ENCODE data around the gene RAB11FIP3. TPM values are rescaled to one million over a fixed set of nuclear protein-coding genes. Genes with fewer than 3 reads are reported as not detected.

RAB11FIP3 gene
- total and polyA plus RNA-seq, 10 of the 15 experiments (the other 5 are each of a cell fraction or from before 2014, with no cell fraction given), result 1.2 to 27.3 (median 7.7) TPM

- TF ChIP-seq POLR2AphosphoS2 (IDR thresholded peaks at IDR 0.05; ENCODE audit: low read depth, low read length) (no peak), CREB1 (IDR thresholded peaks at IDR 0.05; ENCODE audit: low read depth) (no peak), POU2F2 (IDR thresholded peaks at IDR 0.05; ENCODE audit: borderline replicate concordance, low read depth, low read length) (no peak), TCF3 (IDR thresholded peaks at IDR 0.05; ENCODE audit: borderline replicate concordance, insufficient read depth, low read depth, low read length) (no peak), PML (IDR thresholded peaks at IDR 0.05; ENCODE audit: low read length) (no peak), POLR2AphosphoS5 (IDR thresholded peaks at IDR 0.05; ENCODE audit: low read length) (no peak)
- TF ChIP-seq, protein P1, sequence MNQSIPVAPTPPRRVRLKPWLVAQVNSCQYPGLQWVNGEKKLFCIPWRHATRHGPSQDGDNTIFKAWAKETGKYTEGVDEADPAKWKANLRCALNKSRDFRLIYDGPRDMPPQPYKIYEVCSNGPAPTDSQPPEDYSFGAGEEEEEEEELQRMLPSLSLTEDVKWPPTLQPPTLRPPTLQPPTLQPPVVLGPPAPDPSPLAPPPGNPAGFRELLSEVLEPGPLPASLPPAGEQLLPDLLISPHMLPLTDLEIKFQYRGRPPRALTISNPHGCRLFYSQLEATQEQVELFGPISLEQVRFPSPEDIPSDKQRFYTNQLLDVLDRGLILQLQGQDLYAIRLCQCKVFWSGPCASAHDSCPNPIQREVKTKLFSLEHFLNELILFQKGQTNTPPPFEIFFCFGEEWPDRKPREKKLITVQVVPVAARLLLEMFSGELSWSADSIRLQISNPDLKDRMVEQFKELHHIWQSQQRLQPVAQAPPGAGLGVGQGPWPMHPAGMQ (IDR thresholded peaks at IDR 0.05; ENCODE audit: borderline replicate concordance), result no peak
Measured at GRCh38 chr16:399340-400019, 26.0 kb upstream of the RAB11FIP3 start (continued).

- Histone ChIP-seq H2AFZ (ENCODE audit: control insufficient read depth, low read depth, low read length) (no peak overlapping the region), H3K4me2 (ENCODE audit: control insufficient read depth, insufficient read depth) (peak overlapping the region; percentile 73), H3K4me3 (peak overlapping the region; percentile 97), H3K27ac (ENCODE audit: control insufficient read depth, insufficient read depth) (peak overlapping the region; percentile 73; the same call in 1 of the 2 replicates), H3K4me1 (ENCODE audit: control insufficient read depth, insufficient read depth, low read length) (peaks cover 11% of the 10 kb centered on the region; the same call in 1 of the 2 replicates), H3K9ac (ENCODE audit: control insufficient read depth, insufficient read depth, low read length) (peak overlapping the region; percentile 88; the same call in 1 of the 2 replicates), H3K27me3 (replicated peaks in 1 of 2; ENCODE audit: control insufficient read depth in 2 of 2, insufficient read depth in 2 of 2, low read length in 1 of 2) (no peaks in the 10 kb centered on the region), H3K36me3 (ENCODE audit: control insufficient read depth in 2 of 2, insufficient read depth in 2 of 2, low read length in 1 of 2) (no peaks in the 10 kb centered on the region), H3K79me2 (ENCODE audit: control insufficient read depth, insufficient read depth, low read length) (peaks cover 2% of the 10 kb centered on the region; the same call in 1 of the 2 replicates), H3K9me3 (replicated peaks; ENCODE audit: control insufficient read depth, insufficient read depth, low read length) (no peaks in the 10 kb centered on the region), H4K20me1 (ENCODE audit: control insufficient read depth, insufficient read depth) (no peaks in the 10 kb centered on the region)
- 67% methylated on average over 10 of the region's 10 CpGs for WGBS (ENCODE audit: insufficient coverage, insufficient replicate concordance, low lambda C conversion rate, missing lambda C conversion rate)
- CTCF ChIA-PET, result interaction anchor here (1.0 kb wide), 1 partner anchor 8 kb away, joined by 3 read pairs; no protein-coding TSS in a partner anchor
- DNase-seq (ENCODE audit: low read depth, low spot score) (no peak), FAIRE-seq (no peak), ATAC-seq (no peak)
- BruUV-seq (replicated peaks), result TSS peak; percentile 44
- RAD21 ChIA-PET (ENCODE audit: unreplicated experiment), result no interaction called here
- intact Hi-C loops (cut with micrococcal nuclease; ENCODE audit: unreplicated experiment) (no loop called here), in situ Hi-C loops (cut with MboI) (no loop called here)
- POLR2A ChIA-PET, result interaction anchor here (0.6 to 2.5 kb wide), 3 partner anchors 17 to 126 kb away, joined by 3 to 9 read pairs (median 4); no protein-coding TSS in a partner anchor
- SMC1A ChIA-PET (ENCODE audit: uncharacterized antibody, unreplicated experiment), result interaction anchor here (0.9 to 1.7 kb wide), 2 partner anchors 17 to 51 kb away, joined by 3 to 5 read pairs; no protein-coding TSS in a partner anchor
- no peak for TF ChIP-seq HCFC1 (IDR thresholded peaks at IDR 0.05; ENCODE audit: low read length)
- TF ChIP-seq FOXM1 (IDR thresholded peaks at IDR 0.05; ENCODE audit: low read depth, low read length), result no peak
- TF ChIP-seq MYB (IDR thresholded peaks at IDR 0.05; ENCODE audit: borderline replicate concordance, low read depth, low read length), result no peak
- no peak for TF ChIP-seq NFXL1 (IDR thresholded peaks at IDR 0.05; ENCODE audit: borderline replicate concordance)
- TF ChIP-seq, protein P2, sequence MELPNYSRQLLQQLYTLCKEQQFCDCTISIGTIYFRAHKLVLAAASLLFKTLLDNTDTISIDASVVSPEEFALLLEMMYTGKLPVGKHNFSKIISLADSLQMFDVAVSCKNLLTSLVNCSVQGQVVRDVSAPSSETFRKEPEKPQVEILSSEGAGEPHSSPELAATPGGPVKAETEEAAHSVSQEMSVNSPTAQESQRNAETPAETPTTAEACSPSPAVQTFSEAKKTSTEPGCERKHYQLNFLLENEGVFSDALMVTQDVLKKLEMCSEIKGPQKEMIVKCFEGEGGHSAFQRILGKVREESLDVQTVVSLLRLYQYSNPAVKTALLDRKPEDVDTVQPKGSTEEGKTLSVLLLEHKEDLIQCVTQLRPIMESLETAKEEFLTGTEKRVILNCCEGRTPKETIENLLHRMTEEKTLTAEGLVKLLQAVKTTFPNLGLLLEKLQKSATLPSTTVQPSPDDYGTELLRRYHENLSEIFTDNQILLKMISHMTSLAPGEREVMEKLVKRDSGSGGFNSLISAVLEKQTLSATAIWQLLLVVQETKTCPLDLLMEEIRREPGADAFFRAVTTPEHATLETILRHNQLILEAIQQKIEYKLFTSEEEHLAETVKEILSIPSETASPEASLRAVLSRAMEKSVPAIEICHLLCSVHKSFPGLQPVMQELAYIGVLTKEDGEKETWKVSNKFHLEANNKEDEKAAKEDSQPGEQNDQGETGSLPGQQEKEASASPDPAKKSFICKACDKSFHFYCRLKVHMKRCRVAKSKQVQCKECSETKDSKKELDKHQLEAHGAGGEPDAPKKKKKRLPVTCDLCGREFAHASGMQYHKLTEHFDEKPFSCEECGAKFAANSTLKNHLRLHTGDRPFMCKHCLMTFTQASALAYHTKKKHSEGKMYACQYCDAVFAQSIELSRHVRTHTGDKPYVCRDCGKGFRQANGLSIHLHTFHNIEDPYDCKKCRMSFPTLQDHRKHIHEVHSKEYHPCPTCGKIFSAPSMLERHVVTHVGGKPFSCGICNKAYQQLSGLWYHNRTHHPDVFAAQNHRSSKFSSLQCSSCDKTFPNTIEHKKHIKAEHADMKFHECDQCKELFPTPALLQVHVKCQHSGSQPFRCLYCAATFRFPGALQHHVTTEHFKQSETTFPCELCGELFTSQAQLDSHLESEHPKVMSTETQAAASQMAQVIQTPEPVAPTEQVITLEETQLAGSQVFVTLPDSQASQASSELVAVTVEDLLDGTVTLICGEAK (IDR thresholded peaks at IDR 0.05; ENCODE audit: borderline replicate concordance), result no peak
- no peak for TF ChIP-seq POU2F2 (IDR thresholded peaks at IDR 0.05; ENCODE audit: borderline replicate concordance, low read depth, low read length)
- no peak for TF ChIP-seq IKZF2 (IDR thresholded peaks at IDR 0.05)
Measured at GRCh38 chr16:400061-400591, 25.3 kb upstream of the RAB11FIP3 start.
